SIG-M5 treated with dmso at 0.1 percent for 504 hours (cell line): Measurements from ENCODE around the gene PROSER2.

Experiments
- DNase-seq: peaks from one replicate; lab custom pipeline; 2025; ENCODE audit not compliant: unreplicated experiment; lab: John Stamatoyannopoulos, UW

The PROSER2 gene

GRCh38 chr10:11823122-11823988 is at the start of gene PROSER2:
PROSER2 (plus strand) TSS chr10:11823356; CDS start chr10:11852078, 28,722 bp downstream.
- peak; percentile 42 for DNase-seq

GRCh38 chr10:11773761-11774441 is 49.3 kb upstream of the PROSER2 start:
- DNase-seq, result no peak

GRCh38 chr10:11775412-11775811 is 47.7 kb upstream of the PROSER2 start:
- DNase-seq, result no peak

- DNase-seq, result peak; percentile 33
Observed at GRCh38 chr10:11776080-11776479, 47.1 kb upstream of the PROSER2 start.

GRCh38 chr10:11781114-11781513 is 42.0 kb upstream of the PROSER2 start:
- no peak for DNase-seq

- DNase-seq, result peak; percentile 54
Observed at GRCh38 chr10:11782793-11783557, 40.2 kb upstream of the PROSER2 start.

- DNase-seq, result no peak
Observed at GRCh38 chr10:11783558-11783865, 39.6 kb upstream of the PROSER2 start.

- DNase-seq, result no peak
Observed at GRCh38 chr10:11787374-11787773, 35.8 kb upstream of the PROSER2 start.

GRCh38 chr10:11787846-11788245 is 35.3 kb upstream of the PROSER2 start:
- DNase-seq, result no peak

GRCh38 chr10:11789306-11789705 is 33.9 kb upstream of the PROSER2 start:
- DNase-seq, result no peak

GRCh38 chr10:11789956-11790355 is 33.2 kb upstream of the PROSER2 start:
- no peak for DNase-seq

- DNase-seq, result no peak
Observed at GRCh38 chr10:11793762-11794479, 29.2 kb upstream of the PROSER2 start.

GRCh38 chr10:11794566-11794965 is 28.6 kb upstream of the PROSER2 start:
- no peak for DNase-seq

- no peak for DNase-seq
Observed at GRCh38 chr10:11795101-11795920, 27.8 kb upstream of the PROSER2 start.

GRCh38 chr10:11796474-11796873 is 26.7 kb upstream of the PROSER2 start:
- no peak for DNase-seq

- DNase-seq, result no peak
Observed at GRCh38 chr10:11797281-11797680, 25.9 kb upstream of the PROSER2 start.

GRCh38 chr10:11797847-11798633 is 25.1 kb upstream of the PROSER2 start:
- DNase-seq, result no peak

- no peak for DNase-seq
Observed at GRCh38 chr10:11798845-11799735, 24.1 kb upstream of the PROSER2 start.

- DNase-seq, result no peak
Observed at GRCh38 chr10:11799736-11800080, 23.4 kb upstream of the PROSER2 start.
